GM18502 (cell line): ENCODE data around the gene RPL34.
"Not testable (repeated sequence)": the region's sequence is repeated elsewhere in the genome, so short reads cannot be mapped to it uniquely, and the experiment has no call there.

Experiments used
- ATAC-seq: cut with Tn5 transposase; IDR thresholded peaks from one replicate; pipeline ENCODE4 v1.9.1; 2021; ENCODE audit warnings: mild to moderate bottlenecking; ENCODE audit not compliant: unreplicated experiment, poor library complexity

The RPL34 gene

GRCh38 chr4:108620101-108620932 lies at the start of gene RPL34:
Gene RPL34, plus strand, starts transcription at chr4:108620576. Its CDS starts 1,384 bp downstream, at chr4:108621960.
- ATAC-seq: peak; percentile 100

- no peak for ATAC-seq
Observed at GRCh38 chr4:108570993-108571569, 49.3 kb upstream of the RPL34 start.

GRCh38 chr4:108574402-108574801 lies 46.0 kb upstream of the RPL34 start:
- ATAC-seq: no peak

- ATAC-seq: no peak
Observed at GRCh38 chr4:108581083-108581482, 39.3 kb upstream of the RPL34 start.

- ATAC-seq: no peak
Observed at GRCh38 chr4:108586778-108587177, 33.6 kb upstream of the RPL34 start.

- no peak for ATAC-seq
Observed at GRCh38 chr4:108588878-108589277, 31.5 kb upstream of the RPL34 start.

- no peak for ATAC-seq
Observed at GRCh38 chr4:108589961-108590360, 30.4 kb upstream of the RPL34 start.

- ATAC-seq: no peak
Observed at GRCh38 chr4:108590776-108591175, 29.6 kb upstream of the RPL34 start.

- no peak for ATAC-seq
Observed at GRCh38 chr4:108592674-108592986, 27.7 kb upstream of the RPL34 start.

- not testable (repeated sequence) for ATAC-seq
Observed at GRCh38 chr4:108594296-108594695, 26.1 kb upstream of the RPL34 start.

- ATAC-seq: no peak
Observed at GRCh38 chr4:108596344-108596743, 24.0 kb upstream of the RPL34 start.

GRCh38 chr4:108601106-108601505 lies 19.3 kb upstream of the RPL34 start:
- no peak for ATAC-seq

GRCh38 chr4:108601532-108601931 lies 18.8 kb upstream of the RPL34 start:
- no peak for ATAC-seq

GRCh38 chr4:108602163-108602562 lies 18.2 kb upstream of the RPL34 start:
- ATAC-seq: no peak

- ATAC-seq: no peak
Observed at GRCh38 chr4:108607079-108607815, 13.1 kb upstream of the RPL34 start.

- no peak for ATAC-seq
Observed at GRCh38 chr4:108611365-108611764, 9.0 kb upstream of the RPL34 start.

- ATAC-seq: no peak
Observed at GRCh38 chr4:108612365-108612764, 8.0 kb upstream of the RPL34 start.

- peak; percentile 4 for ATAC-seq
Observed at GRCh38 chr4:108619372-108620100, 840 bp upstream of the RPL34 start.

- peak; percentile 10 for ATAC-seq
Observed at GRCh38 chr4:108620933-108621905, 843 bp downstream of the RPL34 start.

GRCh38 chr4:108622022-108622421 lies 1.6 kb downstream of the RPL34 start:
- no peak for ATAC-seq
